Measurements from ENCODE around the gene C12orf42.
"Not testable (repeated sequence)": the region's sequence is repeated elsewhere in the genome, so short reads cannot be mapped to it uniquely, and the experiment has no call there.

GRCh38 chr12:103434165-103435105, 61.3 kb downstream of the C12orf42 start:
- TF ChIP-seq, protein P1, sequence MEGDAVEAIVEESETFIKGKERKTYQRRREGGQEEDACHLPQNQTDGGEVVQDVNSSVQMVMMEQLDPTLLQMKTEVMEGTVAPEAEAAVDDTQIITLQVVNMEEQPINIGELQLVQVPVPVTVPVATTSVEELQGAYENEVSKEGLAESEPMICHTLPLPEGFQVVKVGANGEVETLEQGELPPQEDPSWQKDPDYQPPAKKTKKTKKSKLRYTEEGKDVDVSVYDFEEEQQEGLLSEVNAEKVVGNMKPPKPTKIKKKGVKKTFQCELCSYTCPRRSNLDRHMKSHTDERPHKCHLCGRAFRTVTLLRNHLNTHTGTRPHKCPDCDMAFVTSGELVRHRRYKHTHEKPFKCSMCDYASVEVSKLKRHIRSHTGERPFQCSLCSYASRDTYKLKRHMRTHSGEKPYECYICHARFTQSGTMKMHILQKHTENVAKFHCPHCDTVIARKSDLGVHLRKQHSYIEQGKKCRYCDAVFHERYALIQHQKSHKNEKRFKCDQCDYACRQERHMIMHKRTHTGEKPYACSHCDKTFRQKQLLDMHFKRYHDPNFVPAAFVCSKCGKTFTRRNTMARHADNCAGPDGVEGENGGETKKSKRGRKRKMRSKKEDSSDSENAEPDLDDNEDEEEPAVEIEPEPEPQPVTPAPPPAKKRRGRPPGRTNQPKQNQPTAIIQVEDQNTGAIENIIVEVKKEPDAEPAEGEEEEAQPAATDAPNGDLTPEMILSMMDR (IDR thresholded peaks at IDR 0.05) = not testable (repeated sequence)
- TF ChIP-seq POLR2A (IDR thresholded peaks at IDR 0.05) = not testable (repeated sequence)

Data from Peyer's patch (tissue), 4 donors.